HG02885 (cell line): ENCODE data around the gene GSTM1.

Experiments used
- ATAC-seq: cut with Tn5 transposase; IDR thresholded peaks from one replicate; pipeline ENCODE4 v1.9.1; 2021; ENCODE audit warnings: mild to moderate bottlenecking; ENCODE audit not compliant: unreplicated experiment, poor library complexity

The GSTM1 gene

DNA sequence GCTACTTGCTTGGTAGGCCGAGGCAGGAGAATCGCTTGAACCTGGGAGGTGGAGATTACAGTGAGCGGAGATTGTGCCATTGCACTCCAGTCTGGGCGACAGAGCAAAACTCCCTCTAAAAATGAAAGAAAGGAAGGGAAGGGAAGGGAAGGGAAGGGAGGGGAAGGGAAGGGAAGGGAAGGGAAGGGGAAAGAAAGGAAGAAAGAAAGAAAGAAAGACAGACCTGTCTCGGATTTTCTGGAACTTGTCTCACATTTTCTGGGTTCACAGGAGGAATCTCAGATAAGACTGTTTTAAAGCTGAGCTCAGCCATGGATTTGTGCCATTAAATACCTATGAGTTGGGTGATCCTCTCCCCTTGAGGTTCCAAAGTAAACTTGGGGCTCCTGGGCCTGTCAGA, 37.3 kb downstream of the GSTM1 start:
- no peak for ATAC-seq

DNA sequence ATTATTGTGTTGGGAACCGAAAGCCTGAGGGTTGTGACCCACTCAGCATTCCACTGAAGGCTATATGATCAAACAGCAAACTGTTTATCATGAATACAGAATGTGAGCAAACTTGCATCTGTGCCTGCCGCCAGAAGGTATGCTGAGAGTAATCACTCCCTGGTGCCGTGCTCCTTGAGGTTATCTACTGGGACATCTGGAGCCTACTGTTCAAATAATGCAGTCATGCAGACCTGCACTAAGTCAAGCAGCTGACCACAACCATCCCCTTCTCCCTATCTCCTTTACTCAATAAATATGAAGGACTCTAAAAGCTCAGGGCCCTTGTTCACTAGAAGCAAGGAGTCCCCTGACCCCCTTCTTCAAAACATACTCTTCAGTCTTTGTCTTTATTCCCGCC, 37.9 kb downstream of the GSTM1 start:
- ATAC-seq = no peak

GRCh38 chr1:109726007-109726406, 38.4 kb downstream of the GSTM1 start:
- no peak for ATAC-seq

DNA sequence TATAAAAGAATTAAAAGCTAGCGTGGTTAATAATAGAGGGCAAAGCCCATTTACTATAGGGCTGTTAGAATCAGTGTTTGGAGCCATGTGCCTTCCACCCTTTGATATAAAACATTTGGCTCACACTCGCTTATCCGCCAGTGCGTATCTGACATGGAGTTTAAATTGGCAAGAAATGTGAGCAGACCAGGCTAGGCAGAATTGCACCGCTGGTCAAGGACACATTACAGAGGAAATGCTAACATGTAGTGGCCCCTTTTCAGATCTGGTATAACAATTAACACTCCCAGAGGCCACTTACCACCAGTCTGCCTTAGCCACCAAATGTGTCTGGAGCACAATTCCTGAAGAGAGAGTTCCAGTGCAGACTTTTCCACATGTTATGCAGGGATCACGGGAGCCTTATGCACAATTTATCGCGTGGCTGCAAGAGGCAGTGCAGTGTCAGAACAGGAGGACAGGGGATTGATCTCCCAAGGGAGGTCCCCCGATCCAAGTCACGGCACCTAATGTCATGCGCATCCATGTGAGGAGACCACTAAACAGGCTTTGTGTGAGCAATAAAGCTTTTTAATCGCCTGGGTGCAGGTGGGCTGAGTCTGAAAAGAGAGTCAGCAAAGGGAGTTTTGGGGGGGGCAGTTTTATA, 39.2 kb downstream of the GSTM1 start:
- ATAC-seq = no peak

GRCh38 chr1:109728870-109729269, 41.3 kb downstream of the GSTM1 start:
- no peak for ATAC-seq

DNA sequence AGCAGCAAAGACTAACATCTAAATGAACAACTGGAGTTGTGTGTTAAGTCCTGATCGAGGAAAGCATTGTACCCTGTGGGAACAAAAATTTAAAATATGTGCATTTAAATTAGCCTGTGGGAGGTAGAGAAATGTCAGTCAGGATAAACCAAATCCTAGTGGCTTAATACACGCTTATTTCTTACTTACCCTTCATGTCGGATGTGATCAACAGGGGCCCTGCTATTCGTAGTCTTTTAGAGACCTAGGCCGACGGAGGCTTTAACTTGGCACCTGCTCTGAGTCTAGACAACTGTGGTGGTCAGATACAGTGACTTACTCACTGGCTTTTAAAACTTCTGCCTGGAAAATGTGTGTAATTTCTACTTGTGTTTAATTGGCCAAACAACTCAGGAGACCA, 43.0 kb downstream of the GSTM1 start:
- ATAC-seq = no peak

DNA sequence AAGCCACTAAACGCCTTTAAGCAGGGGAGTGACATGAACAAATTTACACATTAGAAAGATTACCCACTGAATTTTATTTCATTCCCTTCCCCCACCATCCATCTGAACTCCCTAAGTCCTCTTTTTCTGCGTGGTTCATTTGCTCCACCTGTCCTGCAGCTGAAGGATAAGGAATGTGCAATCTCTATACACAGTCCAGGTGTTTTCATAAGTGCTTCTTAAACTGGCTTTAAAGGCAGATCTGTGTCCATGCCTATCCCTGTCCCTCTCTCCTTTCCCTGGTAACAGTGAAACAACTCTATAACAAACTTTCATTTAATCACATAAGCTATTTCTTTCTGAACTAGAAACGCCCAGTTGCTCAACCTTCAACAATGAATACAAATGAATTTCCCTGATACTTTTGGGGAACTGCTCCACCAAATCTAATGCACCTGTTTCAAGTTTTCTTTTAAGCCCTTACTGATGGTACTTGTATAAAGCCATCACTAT, 44.8 kb downstream of the GSTM1 start:
- no peak for ATAC-seq

DNA sequence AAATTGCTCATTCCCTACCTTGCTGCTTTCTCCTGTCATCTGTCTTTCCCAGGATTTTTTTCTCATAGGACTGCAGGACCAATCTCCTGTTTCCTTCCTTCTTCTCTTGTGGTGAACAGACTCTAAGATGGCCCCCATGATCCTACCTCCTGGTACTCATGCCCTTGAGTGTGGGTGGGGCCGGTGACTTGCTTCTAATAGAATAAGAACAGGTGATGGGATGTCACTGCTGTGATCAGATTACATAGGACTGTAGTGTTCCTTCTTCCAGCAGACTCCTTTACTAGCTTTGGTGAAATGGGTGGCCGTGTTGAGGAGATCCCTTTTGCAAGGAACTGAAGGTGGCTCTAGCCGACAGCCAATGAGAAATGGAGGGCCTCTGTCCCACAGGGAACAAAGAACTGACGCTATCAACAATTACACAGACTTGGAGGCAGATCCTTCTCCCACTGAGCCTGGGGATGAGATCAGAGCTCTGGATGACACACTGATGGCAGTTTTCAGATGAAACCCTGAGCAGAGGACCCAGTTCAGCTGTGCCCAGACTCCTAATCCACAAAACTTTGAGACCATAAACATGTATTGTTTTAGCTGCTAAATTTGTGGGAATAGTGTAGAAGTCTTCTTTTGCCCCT, 45.7 kb downstream of the GSTM1 start:
- no peak for ATAC-seq

DNA sequence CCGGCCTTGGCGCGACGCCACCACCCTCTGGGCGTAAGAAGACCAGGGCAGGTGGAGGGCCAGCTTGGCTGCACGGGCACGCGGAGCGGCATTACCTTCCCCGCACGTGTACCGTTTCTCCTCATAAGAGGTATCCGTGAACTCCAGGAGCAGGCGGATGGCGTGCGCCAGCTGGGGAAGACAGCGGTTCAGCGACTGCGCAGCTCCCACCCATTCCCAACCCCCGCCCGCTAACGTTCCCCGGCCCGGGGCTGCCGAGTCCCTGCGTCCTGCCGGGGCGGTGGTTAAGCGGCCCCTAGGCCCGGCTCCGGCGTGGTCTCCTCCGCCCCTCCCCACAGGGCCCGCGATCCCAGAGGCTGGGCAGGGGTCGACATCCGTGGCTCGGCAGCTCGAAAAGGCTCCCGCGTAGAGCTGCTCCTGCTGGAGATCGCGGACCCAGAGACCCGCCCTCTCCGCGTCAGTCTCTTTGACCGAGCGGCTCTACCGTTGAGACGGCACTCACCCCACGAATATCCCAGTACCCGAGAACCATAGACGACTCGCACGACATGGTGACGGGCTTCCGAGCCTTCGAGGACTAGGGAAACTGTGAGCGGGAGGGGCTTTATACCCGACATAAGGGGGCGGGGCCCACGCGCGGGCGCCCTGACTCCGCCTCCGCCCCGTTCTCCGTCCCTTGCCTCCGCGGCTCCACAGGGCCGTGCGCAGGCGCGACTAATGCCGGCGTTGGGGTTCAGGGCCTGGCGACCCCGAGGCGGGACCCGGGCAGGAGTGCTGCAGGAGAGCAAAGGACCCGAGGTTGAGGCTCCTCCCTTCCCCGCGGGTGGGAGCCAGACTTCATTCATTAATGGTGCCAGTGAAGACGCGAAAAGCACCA, 52.4 kb downstream of the GSTM1 start:
- ATAC-seq = peak; percentile 83

DNA sequence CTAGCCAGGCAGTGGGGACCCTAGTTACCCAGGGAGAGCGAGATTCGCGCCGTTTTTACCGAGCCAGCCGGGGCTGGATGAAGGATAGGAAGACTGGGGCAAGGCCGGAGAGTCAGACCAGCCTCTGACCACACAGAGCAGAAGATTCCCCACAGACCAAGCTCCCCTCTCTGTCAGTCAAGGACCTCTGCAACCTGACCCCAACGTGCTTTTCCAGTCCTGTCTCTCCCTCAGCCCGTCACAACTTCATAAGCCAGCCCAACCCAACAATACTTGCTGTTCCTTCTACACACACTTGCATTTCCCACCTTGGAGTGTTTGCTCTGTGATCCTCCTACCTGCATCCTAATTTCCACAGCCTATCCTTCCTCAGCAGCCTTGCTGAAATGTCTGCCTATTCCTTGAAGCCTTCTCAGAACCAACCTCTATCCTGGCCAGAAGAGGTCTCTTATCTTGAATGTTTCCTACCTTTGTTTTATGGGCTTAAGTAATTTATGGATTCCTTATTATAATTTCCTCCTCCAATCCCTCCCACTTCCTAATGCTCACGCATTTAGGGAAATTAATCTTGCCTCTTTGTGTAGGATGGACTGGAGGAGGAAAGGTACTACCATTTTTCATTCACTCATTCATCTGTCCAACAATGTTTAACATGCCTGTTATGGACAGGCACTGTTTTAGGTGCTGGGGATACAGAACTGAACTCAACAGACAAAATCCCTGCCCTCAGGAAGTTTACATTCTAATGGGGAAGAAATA, 53.2 kb downstream of the GSTM1 start, which contains the start of gene GSTM3:
Gene GSTM3, minus strand, starts transcription at position 424 of the 759 bp plus-strand sequence. CDS start 751 bp downstream, outside the sequence.
- ATAC-seq = no peak
